Tibial nerve (tissue), 3 donors: ENCODE results near the gene RTP3.

ENCODE experiments used
- CTCF ChIP-seq, 5 experiments: fragments of 200-600 bp in 3 of 5; fragments of 450-650 bp in 2 of 5; sonication (generic) in 3 of 5; IDR thresholded peaks; one replicate each; pipeline ENCODE4 v1.5.1; 2016 to 2019; ENCODE audit warnings: antibody characterized with exemption in 5 of 5, mild to moderate bottlenecking in 3 of 5, moderate library complexity in 2 of 5
- POLR2A ChIP-seq, 2 donors: fragments of 450-650 bp; IDR thresholded peaks; one replicate each; pipeline ENCODE4 v1.6.1; 2017; ENCODE audit warnings: antibody characterized with exemption in 2 of 2, mild to moderate bottlenecking in 2 of 2, moderate library complexity in 2 of 2

DNA sequence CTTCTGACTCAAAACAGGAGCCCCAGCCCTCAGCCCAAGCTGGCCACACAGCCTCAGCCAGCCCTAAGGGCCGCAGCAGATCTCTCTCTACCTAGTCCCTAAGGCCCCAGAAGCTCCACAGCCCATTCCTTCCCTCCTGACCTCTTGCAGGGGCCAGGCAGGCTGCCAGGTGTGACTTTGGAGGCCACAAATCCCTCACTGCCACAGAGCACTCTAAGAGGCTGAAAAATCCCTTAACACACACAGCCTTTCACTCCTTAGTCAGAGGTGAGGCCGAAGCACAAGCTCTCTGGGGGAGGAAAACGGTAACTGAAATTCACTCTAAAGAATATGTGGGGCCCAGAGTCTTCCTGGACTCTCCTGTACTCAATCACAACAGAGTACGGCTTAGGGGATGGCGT, 45.0 kb downstream of the RTP3 start:
- TF ChIP-seq CTCF (IDR thresholded peaks at IDR 0.05) = no peak
- TF ChIP-seq POLR2A (IDR thresholded peaks at IDR 0.05) = no peak
